Upper lobe of left lung (tissue), 4 donors: Measurements from ENCODE around the gene MCMBP.

Experiments used
- CTCF ChIP-seq, 6 experiments: fragments of 450-650 bp in 4 of 6; fragments of 200-600 bp in 2 of 6; sonication (generic) in 2 of 6; IDR thresholded peaks; one replicate each; pipeline ENCODE4 v1.5.1; 2016 to 2019; ENCODE audit warnings: antibody characterized with exemption in 6 of 6
- EP300 ChIP-seq, 4 donors: sonication (generic); formaldehyde crosslinking; IDR thresholded peaks; one replicate each; pipeline ENCODE4 v1.5.1; 2017; ENCODE audit warnings: antibody characterized with exemption in 4 of 4, control low read depth in 2 of 4
- POLR2A ChIP-seq, 4 donors: fragments of 450-650 bp; IDR thresholded peaks; one replicate each; pipeline ENCODE4 v1.5.1; 2016 to 2017; ENCODE audit warnings: antibody characterized with exemption in 4 of 4, mild to moderate bottlenecking in 2 of 4
- POLR2AphosphoS5 ChIP-seq, 2 donors: sonication (generic); formaldehyde crosslinking; IDR thresholded peaks; one replicate each; pipeline ENCODE4 v1.5.1; 2017; ENCODE audit warnings: antibody characterized with exemption in 2 of 2

DNA sequence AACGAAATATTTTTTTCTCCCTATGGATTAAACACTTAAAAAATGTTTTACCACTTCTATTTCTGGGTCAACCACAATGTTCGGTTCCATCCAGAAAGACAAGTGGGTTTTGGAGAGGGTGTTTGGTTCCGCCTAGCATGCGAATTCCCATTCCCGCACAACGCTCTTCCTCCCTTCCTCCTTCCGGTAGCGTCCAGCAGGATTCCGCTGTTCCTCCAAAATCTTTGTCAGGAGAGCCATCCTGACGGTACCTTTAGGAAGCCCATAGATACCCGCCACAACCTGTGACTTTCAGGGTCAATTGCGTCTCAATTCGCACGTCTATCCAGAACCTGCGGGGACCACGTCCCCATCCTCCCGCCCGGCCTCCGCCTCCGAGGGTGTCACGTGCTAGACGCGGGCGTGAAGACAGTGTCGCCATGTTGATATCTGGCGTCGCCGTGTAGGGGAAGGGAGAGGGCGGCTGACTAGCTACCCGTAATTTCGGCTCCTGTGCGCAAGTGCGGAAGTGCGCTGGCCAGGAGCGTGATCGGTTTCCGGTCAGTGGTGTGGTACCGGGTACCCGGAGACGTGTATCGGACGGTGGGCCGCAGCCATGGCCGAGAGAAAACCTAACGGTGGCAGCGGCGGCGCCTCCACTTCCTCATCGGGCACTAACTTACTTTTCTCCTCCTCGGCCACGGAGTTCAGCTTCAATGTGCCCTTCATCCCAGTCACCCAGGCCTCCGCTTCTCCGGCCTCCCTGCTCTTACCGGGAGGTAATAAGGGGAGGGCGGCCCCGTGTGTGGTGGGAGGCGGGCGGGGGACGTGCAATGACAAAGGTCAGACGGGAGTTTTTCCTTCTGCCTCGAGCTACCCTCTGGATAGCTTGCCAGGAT lies 19.8 kb upstream of the MCMBP start, which contains the start of gene SEC23IP:
- TF ChIP-seq POLR2AphosphoS5 (IDR thresholded peaks at IDR 0.05) (peak; percentile 96 to 97), CTCF (IDR thresholded peaks at IDR 0.05) (peak in 2 of 6 experiments; percentile 27 to 34), POLR2A (IDR thresholded peaks at IDR 0.05) (peak in 3 of 4 donors; percentile 72 to 86 (median 78)), EP300 (IDR thresholded peaks at IDR 0.05) (peak in 1 of 4 donors; percentile 68)
